ENCODE results near the gene DICER1. TPM values are rescaled to one million over a fixed set of nuclear protein-coding genes. Genes with fewer than 3 reads are reported as not detected.

Gene DICER1
- total RNA-seq, 1 donor from 2014 or later = 66.4 TPM

DNA sequence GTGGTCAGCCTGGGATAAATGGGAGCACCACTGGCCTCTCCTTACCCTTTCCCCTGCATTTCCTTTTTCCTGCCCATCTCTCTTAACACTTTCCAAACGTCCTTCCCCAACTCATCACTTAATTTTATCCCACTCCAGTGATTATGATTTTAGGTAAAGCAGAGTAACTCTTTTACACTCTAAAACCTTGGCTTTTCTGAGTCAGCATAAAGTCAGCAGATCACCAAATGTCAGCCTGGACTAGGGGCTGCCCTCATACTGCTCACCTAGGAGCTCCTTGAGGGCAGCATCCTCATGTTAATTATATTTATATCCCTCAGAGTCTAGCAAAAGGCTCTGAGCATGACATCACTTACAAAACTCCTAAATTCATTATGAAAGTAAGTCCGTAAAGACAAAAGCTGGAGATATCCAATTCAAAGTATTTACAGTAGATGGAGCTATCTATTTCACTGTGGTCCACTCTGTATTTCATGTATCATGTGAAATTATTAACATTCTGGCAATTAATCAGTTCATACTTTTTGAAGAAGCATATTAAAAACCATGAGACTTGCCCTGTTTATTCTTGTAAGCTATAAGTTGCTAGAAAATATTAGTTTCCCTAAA lies 17.0 kb upstream of the DICER1 start:
- Histone ChIP-seq H3K4me3 (no peak overlapping the region), H3K36me3 (no peaks in the 10 kb centered on the region), H3K4me1 (no peaks in the 10 kb centered on the region), H3K9me3 (no peaks in the 10 kb centered on the region), H3K27ac (no peak overlapping the region), H3K27me3 (ENCODE audit: low read depth) (no peaks in the 10 kb centered on the region)
- intact Hi-C loops (cut with DNase I) = no loop called here
- no peak for DNase-seq
- TF ChIP-seq, protein P1, sequence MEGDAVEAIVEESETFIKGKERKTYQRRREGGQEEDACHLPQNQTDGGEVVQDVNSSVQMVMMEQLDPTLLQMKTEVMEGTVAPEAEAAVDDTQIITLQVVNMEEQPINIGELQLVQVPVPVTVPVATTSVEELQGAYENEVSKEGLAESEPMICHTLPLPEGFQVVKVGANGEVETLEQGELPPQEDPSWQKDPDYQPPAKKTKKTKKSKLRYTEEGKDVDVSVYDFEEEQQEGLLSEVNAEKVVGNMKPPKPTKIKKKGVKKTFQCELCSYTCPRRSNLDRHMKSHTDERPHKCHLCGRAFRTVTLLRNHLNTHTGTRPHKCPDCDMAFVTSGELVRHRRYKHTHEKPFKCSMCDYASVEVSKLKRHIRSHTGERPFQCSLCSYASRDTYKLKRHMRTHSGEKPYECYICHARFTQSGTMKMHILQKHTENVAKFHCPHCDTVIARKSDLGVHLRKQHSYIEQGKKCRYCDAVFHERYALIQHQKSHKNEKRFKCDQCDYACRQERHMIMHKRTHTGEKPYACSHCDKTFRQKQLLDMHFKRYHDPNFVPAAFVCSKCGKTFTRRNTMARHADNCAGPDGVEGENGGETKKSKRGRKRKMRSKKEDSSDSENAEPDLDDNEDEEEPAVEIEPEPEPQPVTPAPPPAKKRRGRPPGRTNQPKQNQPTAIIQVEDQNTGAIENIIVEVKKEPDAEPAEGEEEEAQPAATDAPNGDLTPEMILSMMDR (IDR thresholded peaks at IDR 0.05) = peak; percentile 20
- no peak for ATAC-seq

DNA sequence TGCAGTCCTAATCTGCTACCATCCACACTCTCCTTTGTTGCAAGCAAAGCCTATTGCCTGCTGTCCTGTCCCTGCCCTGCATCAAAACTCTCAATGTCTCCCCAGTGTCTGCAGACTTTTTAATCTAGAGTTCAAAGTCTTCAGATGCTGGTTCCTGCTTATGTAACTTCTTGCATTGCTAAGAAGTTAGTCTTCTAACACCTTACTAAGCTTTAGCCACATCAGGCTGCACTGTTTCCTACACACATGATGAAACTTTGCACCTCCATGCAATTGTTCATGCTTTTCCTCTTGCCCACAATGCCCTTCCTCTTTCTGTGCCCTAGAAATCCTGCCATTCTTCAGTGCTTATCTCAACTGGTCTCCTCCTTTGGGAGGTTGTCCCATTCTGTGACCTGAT lies 16.2 kb upstream of the DICER1 start:
- no peaks in the 10 kb centered on the region for H3K27me3 ChIP-seq (ENCODE audit: low read depth)
- ATAC-seq = no peak
- H3K9me3 ChIP-seq = no peaks in the 10 kb centered on the region
- DNase-seq = no peak
- intact Hi-C loops (cut with DNase I) = no loop called here
- no peak overlapping the region for H3K27ac ChIP-seq
- H3K4me3 ChIP-seq = no peak overlapping the region
- H3K36me3 ChIP-seq = no peaks in the 10 kb centered on the region
- TF ChIP-seq, protein P1 (IDR thresholded peaks at IDR 0.05) = no peak
- H3K4me1 ChIP-seq = no peaks in the 10 kb centered on the region

DNA sequence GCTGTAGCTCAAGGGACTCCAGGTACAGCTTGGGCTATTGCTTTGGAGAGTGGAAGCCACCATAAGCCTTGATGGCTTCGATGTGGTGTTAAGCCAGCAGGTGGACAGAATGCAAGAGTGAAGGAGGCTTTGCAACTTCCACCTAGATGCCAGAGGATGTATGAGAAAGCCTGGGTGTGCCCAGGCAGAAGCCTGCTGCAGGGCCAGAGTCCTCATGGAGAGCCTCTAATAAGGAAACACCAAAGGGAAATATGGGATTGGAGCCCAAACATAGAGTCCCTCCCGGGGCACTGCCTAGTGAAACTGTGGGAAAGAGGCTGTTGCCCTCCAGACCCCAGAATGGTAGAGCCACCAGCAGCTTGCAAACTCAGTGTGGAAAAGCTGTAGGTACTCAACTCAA lies 9.8 kb upstream of the DICER1 start:
- Histone ChIP-seq H3K4me3 (no peak overlapping the region), H3K36me3 (no peaks in the 10 kb centered on the region), H3K4me1 (peaks cover 6% of the 10 kb centered on the region), H3K27ac (no peak overlapping the region), H3K9me3 (no peaks in the 10 kb centered on the region), H3K27me3 (ENCODE audit: low read depth) (no peaks in the 10 kb centered on the region)
- ATAC-seq (no peak), DNase-seq (no peak)
- TF ChIP-seq, protein P1 (IDR thresholded peaks at IDR 0.05) = no peak
- intact Hi-C loops (cut with DNase I) = no loop called here

DNA sequence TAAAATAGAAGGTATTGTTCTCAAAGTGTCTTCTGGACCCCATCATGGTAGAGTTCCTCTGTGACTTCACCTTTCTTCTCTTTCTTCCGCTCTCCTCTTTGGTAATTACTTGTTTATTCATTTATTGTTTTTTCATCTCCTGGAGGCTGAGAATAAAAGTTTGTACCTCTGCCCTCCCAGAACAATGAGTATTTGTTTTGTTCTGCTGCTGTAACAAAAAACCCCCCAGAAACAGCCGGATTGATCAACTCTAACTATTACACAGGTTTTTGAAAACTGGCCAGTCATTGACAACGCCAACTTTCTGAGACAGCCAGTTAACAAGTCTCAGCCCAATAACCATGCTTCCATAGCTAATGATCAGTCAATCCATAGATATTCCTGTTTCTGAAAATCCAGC lies 8.2 kb upstream of the DICER1 start:
- intact Hi-C loops (cut with DNase I) = no loop called here

DNA sequence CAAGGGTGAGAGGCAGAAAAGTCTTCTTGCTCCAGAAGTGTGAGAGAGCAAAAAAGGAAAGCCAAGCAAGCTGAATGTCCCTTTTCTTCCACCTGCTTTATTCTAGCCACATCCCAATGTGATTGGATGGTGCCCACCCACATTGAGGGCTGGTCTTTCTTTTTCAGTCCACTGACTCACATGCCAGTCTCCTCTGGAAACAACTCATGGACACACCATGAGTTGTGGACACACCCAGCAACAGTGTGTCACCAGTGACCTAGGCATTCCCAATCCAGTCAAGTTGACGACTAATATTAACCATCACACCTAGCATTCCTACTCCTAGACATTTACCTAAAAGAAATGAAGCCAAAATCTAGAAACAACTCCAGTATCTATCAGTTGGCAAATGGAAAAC lies 7.2 kb upstream of the DICER1 start:
- Histone ChIP-seq H3K4me3 (no peak overlapping the region), H3K36me3 (no peaks in the 10 kb centered on the region), H3K27ac (no peak overlapping the region), H3K27me3 (ENCODE audit: low read depth) (no peaks in the 10 kb centered on the region), H3K4me1 (peaks cover 8% of the 10 kb centered on the region), H3K9me3 (no peaks in the 10 kb centered on the region)
- no peak for ATAC-seq
- intact Hi-C loops (cut with DNase I) = no loop called here
- TF ChIP-seq, protein P1 (IDR thresholded peaks at IDR 0.05) = no peak
- no peak for DNase-seq

More for the DNA sequence above, 8.2 kb upstream of the DICER1 start:
- ATAC-seq (no peak), DNase-seq (no peak)
- Histone ChIP-seq H3K9me3 (no peaks in the 10 kb centered on the region), H3K4me1 (peaks cover 8% of the 10 kb centered on the region), H3K27me3 (ENCODE audit: low read depth) (no peaks in the 10 kb centered on the region), H3K4me3 (no peak overlapping the region), H3K36me3 (no peaks in the 10 kb centered on the region), H3K27ac (no peak overlapping the region)
- TF ChIP-seq, protein P1 (IDR thresholded peaks at IDR 0.05) = no peak
